HepG2 (cell line): ENCODE measurements around the gene ATP2B2. TPM values are rescaled to one million over a fixed set of nuclear protein-coding genes. Genes with fewer than 3 reads are reported as not detected.

Experiments
- ATAC-seq: fragments of 200-7000 bp; cut with Tn5 transposase; 3 replicates; pipeline ENCODE4 v1.9.1; 2020; ENCODE audit warnings: mild to moderate bottlenecking, moderate library complexity
- BruUV-seq: library from RNA; stranded (reverse); fragments of 400-500 nt; replicated peaks from 2 replicates; lab custom pipeline; 2021; lab: Mats Ljungman, UMichigan
- CTCF ChIA-PET: fragments of 300-600 bp; formaldehyde crosslinking; extraction: SDS; loops from one replicate; lab custom pipeline; 2021; ENCODE audit warnings: low total read pairs, inconsistent platforms, low intra/inter-chr PET ratio; lab: Yijun Ruan, JAX
- POLR2A ChIA-PET: fragments of 350-600 bp; sonication (Branson Sonifier 250); formaldehyde crosslinking; loops from one replicate; lab custom pipeline; 2020; ENCODE audit warnings: antibody characterized with exemption, inconsistent platforms; lab: Yijun Ruan, JAX
- DNase-seq: peaks from one replicate; pipeline ENCODE4 v3.0.0-alpha.2; 2015; ENCODE audit warnings: low spot score
- FAIRE-seq: peaks from 3 replicates; lab custom pipeline; 2011; peaks lifted over from hg19 to GRCh38; lab: Jason Lieb, UNC
- H2AFZ ChIP-seq: one replicate; pipeline ENCODE4 v1.6.1; 2011; ENCODE audit warnings: low read length, inconsistent platforms
- H3K27ac ChIP-seq: fragments of 300-600 bp; 3 replicates; pipeline ENCODE4 v1.8.0; 2011; ENCODE audit warnings: mixed run types, mild to moderate bottlenecking, mixed read lengths, low read length, inconsistent platforms; ENCODE audit not compliant: insufficient read depth; ENCODE audit errors: extremely low read length
- H3K27me3 ChIP-seq, 2 experiments: fragments of 200-600 bp in 1 of 2; 2 replicates in 1 of 2; 3 replicates in 1 of 2; pipeline versions ENCODE4 v1.6.0 to v1.8.0; 2011; ENCODE audit warnings: low read length in 2 of 2, mild to moderate bottlenecking in 2 of 2, moderate library complexity in 2 of 2, inconsistent platforms in 1 of 2; ENCODE audit not compliant: insufficient read depth in 2 of 2, control insufficient read depth in 1 of 2
- H3K36me3 ChIP-seq, 2 experiments: fragments of 200-600 bp in 1 of 2; replicated peaks in 1 of 2; 2 replicates in 1 of 2; 3 replicates in 1 of 2; pipeline versions ENCODE4 v1.5.1 to v1.8.0; 2011; ENCODE audit warnings: low read length in 2 of 2, inconsistent platforms in 1 of 2; ENCODE audit not compliant: insufficient read depth in 2 of 2, control insufficient read depth in 1 of 2
- H3K4me1 ChIP-seq: 2 replicates; pipeline ENCODE4 v1.5.1; 2012; ENCODE audit warnings: low read length, inconsistent platforms; ENCODE audit not compliant: insufficient read depth
- H3K4me2 ChIP-seq: 2 replicates; pipeline ENCODE4 v1.6.0; 2011; ENCODE audit warnings: low read depth, low read length, inconsistent platforms
- H3K4me3 ChIP-seq, 3 experiments: fragments of 200-600 bp in 1 of 3; sonication (generic), shearing (Covaris generic) in 1 of 3; replicated peaks in 1 of 3; 2 replicates each; pipeline ENCODE4 v1.5.1; 2011 to 2016; ENCODE audit warnings: low read length in 3 of 3, inconsistent platforms in 2 of 3, low read depth in 2 of 3, mild to moderate bottlenecking in 2 of 3, control low read depth in 1 of 3, mixed read lengths in 1 of 3; ENCODE audit not compliant: insufficient read depth in 1 of 3
- H3K79me2 ChIP-seq: one replicate; pipeline ENCODE4 v1.6.1; 2011; ENCODE audit warnings: low read length, inconsistent platforms; ENCODE audit not compliant: insufficient read depth
- H3K9ac ChIP-seq: 2 replicates; pipeline ENCODE4 v1.6.0; 2011; ENCODE audit warnings: mild to moderate bottlenecking, low read depth, low read length, inconsistent platforms; ENCODE audit not compliant: insufficient read depth
- H3K9me3 ChIP-seq: 2 replicates; pipeline ENCODE4 v1.5.1; 2012; ENCODE audit warnings: mild to moderate bottlenecking, low read length
- H4K20me1 ChIP-seq: 2 replicates; pipeline ENCODE4 v1.6.0; 2011; ENCODE audit warnings: inconsistent platforms, mild to moderate bottlenecking, low read length, moderate library complexity; ENCODE audit not compliant: insufficient read depth
- GTF3A ChIP-seq: sonication (generic); formaldehyde crosslinking; conservative IDR thresholded peaks from 2 replicates; pipeline ENCODE4 v1.4.0; 2020; ENCODE audit warnings: mild to moderate bottlenecking, missing genetic modification reagents
- KDM1A ChIP-seq: IDR thresholded peaks from 2 replicates; pipeline ENCODE4 v1.6.1; 2016; ENCODE audit warnings: missing compliant biosample characterization
- PRDM10 ChIP-seq: sonication (generic); formaldehyde crosslinking; IDR thresholded peaks from 2 replicates; pipeline ENCODE4 v1.4.0; 2020; ENCODE audit warnings: low read depth, missing genetic modification reagents
- SRY ChIP-seq: sonication (generic); formaldehyde crosslinking; IDR thresholded peaks from 2 replicates; pipeline ENCODE4 v1.8.0; 2022; ENCODE audit warnings: mild to moderate bottlenecking, missing genetic modification reagents
- ZNF24 ChIP-seq: fragments of 450-650 bp; IDR thresholded peaks from 2 replicates; pipeline ENCODE4 v1.6.1; 2017; ENCODE audit warnings: antibody characterized with exemption, mild to moderate bottlenecking
- ZNF883 ChIP-seq: sonication (generic); formaldehyde crosslinking; IDR thresholded peaks from 2 replicates; pipeline ENCODE4 v1.5.1; 2020; ENCODE audit warnings: mild to moderate bottlenecking, missing genetic modification reagents; ENCODE audit errors: not compliant biosample characterization
- WGBS: methylation state at CpG from one replicate; pipeline ENCODE4 v1.1.6; 2017; ENCODE audit warnings: low lambda C conversion rate; 5-methylcytosine and 5-hydroxymethylcytosine counted together
- in situ Hi-C: cut with HindIII; loops from 2 replicates; pipeline ENCODE4 v1.10.0; 2017; ENCODE audit warnings: low pct_unique_long_range_greater_than_20kb; ENCODE audit not compliant: extremely low pct_ligation_motif_present
- intact Hi-C: fragments of 100-400 bp; cut with micrococcal nuclease; formaldehyde crosslinking; loops from one replicate; pipeline ENCODE4 v1.10.0; 2022; ENCODE audit not compliant: unreplicated experiment
- polyA plus RNA-seq, 8 experiments: library from polyadenylated mRNA; depleted of rRNA in 3 of 8; stranded (reverse) in 7 of 8; unstranded in 1 of 8; fragments of >200 nt; fragmentation: Illumina TruSeq in 4 of 8; extraction: Trizol in 4 of 8; gene quantifications; 2 replicates each; pipeline versions ENCODE4 v1.2.1 to v1.2.3, GENCODE V29; 2011 to 2016; ENCODE audit warnings: low read depth in 4 of 8, missing spikeins in 1 of 8, mixed read lengths in 1 of 8; ENCODE audit not compliant: insufficient read depth in 1 of 8
- total RNA-seq, 5 experiments: library from RNA; depleted of rRNA; stranded (reverse); fragments of >200 nt; fragmentation: Illumina TruSeq; extraction: Trizol; gene quantifications; 2 replicates each; pipeline ENCODE4 v1.2.3, GENCODE V29; 2016; ENCODE audit warnings: low read depth in 1 of 5

The ATP2B2 gene
- total and polyA plus RNA-seq, 2 of the 13 experiments (the other 11 are each of a cell fraction or from before 2014, with no cell fraction given), result 1.5 to 2.3 TPM

GRCh38 chr3:10432156-10432845, 73.1 kb downstream of the ATP2B2 start:
- POLR2A ChIA-PET, result no interaction called here
- Histone ChIP-seq H3K27me3 (no peaks in the 10 kb centered on the region), H3K4me2 (no peak overlapping the region), H3K9ac (no peak overlapping the region), H3K79me2 (no peaks in the 10 kb centered on the region), H3K9me3 (no peaks in the 10 kb centered on the region), H4K20me1 (no peaks in the 10 kb centered on the region), H3K36me3 (no peaks in the 10 kb centered on the region), H2AFZ (no peak overlapping the region), H3K4me3 (no peak overlapping the region), H3K27ac (no peak overlapping the region), H3K4me1 (no peaks in the 10 kb centered on the region)
- ATAC-seq (no peak), DNase-seq (no peak), FAIRE-seq (no peak)
- no TSS peak for BruUV-seq
- CTCF ChIA-PET, result no interaction called here
- intact Hi-C loops, result no loop called here
- 76% methylated on average over 15 of the region's 16 CpGs for WGBS
- in situ Hi-C loops, result no loop called here
- no peak for TF ChIP-seq SRY
- TF ChIP-seq ZNF883 (CRISPR knock-in tag), result no peak
- TF ChIP-seq PRDM10, result no peak
- TF ChIP-seq KDM1A (CRISPR knock-in tag), result no peak
- TF ChIP-seq ZNF24, result no peak
- TF ChIP-seq GTF3A, result no peak
